Measurements from ENCODE around the gene S100A5.

The S100A5 gene

DNA sequence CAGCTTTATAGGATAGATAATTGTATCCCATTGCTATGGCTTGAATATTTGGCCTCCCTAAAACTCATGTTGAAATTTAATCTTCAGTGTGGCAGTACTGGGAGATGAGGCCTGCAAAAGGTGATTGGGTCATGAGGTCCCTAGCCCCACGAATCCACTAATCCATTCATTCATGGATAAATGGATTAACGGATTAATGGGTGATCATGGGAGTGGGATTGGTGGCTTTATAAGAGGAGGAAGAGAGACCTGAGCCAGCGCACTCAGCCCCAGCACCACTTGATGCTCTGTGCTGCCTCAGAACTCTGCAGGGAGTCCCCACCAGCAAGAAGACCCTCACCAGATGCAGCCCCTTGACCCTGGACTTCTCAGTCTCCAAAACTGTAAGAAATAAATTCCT is 37.0 kb downstream of the S100A5 start:
- no peak for DNase-seq

DNA sequence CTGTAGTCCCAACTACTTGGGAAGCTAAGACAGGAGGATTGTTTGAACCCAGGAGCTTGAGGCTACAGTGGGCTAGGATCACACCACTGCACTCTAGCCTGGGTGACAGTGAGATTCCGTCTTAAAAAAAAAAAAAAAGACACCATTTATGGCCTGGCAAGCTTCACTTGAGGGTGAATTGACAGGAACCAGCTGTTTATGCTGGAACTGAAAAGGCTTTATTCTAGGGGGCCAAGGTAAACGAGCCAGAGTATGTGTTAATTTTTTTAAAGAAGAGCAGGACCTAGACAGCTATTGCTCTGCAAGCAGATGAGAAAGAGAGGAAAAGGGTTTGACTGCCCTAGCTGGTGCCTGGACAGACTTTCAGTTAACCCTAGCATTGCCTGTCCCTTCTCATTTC is 42.0 kb downstream of the S100A5 start:
- DNase-seq = no peak

DNA sequence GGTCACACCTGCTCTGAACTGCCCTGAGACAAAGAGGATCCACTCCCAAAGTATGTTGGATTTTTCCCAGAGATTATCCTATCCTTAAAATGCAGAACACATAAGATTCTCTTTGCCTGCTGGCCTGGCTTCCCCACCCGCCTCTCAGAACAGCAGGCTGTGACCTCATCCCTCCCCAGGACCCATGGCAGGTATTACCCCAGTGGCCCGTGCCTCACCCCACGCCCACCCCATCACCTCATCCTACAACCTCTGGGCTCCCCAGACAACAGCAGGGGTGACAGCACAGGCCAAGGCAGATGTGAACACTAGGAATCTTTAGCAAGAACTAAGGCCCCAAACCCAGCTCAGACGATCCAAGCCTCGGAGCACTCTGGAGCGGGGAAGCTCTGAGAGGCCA is 45.2 kb downstream of the S100A5 start:
- DNase-seq = no peak

DNA sequence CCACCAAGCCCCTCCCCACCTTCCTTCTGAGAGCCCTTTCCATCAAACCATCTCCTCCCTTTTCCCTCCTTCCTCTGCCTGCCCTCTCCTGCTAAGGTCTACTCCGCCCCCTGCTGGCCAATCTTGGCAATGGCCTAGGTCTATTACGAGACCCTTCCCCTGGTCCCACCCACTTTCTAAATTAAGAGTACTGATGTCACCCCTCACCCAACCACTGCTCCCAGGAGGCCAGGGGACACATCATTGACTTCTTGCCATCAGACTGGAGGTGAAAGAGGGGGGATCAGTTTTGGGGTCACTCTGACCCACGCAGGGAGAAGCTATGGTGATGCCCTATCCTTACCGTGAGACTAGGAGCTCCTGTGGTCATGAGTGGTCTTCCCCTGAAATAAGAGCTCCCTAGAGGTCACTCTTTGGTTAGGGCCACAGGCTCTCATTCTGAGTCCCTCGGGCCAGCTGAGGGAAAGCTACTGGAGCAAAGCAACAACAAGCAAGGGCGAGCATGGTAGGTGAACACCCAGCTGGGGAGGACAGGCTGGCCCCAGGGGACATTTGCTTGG is 45.7 kb downstream of the S100A5 start:
- peak; percentile 77 for DNase-seq

DNA sequence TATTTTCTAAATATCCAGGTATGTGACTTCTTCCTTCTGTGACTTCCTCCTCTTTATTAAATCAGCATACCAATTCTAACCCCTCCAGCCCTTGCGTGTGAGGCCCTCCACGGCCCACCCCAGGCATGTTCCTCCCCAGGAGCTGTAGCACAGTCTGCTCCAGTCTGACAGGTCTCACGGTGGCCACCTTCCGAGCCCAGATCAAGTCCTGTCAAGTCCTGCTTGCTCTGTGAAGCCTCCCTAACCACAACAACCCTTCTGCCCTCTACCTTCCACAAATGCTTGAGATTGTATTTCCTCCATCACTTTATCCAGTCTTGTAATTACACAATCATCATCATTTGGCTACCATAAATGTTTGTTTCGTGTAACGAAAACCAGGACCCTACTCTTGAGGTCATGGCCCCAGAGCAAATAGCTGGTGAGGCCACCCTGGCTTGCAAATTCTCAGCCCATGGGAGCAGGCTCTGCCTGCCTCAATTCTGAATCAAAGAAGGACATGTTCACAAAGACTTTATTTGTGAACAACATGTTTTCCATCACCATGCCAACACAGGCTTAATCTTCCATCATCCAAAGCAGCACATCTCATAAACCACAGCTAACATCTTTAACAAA is 47.3 kb downstream of the S100A5 start:
- no peak for DNase-seq

DNA sequence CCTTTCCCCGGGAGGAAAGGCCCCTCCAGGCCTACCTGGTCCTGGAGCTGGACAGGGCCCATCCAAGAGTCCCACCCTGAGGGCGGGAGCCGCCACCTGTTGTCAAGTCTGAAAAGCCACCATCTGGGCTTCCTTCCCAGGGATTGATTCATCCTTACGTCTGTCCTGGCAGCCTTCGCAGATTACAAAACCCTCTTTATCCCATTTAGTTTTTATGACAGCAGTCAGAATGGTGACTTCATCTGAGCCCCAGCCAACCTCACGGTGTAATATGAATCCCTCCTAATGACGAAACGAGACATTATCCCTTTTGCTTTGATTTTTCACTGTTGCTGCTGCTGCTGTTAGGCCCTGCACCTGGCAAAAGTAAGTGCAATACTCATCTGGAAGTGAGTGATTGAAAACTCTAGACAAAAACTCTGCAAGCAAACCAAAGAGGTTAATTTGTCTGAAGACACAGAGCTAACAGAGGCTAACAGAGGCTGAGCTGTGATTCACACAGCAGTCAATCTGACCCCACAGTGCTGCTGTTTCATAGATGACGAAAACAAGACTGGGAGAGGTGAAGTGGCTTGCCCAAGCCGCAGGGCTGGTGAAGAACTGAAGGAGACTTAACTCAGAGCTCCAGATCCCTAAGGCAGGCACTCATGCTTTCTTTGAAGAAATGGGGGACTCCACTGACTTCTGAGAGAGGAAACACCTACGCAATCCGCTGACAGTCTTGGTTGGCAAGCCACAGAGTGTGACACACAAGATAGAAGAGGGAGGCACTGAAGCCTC is 50.3 kb downstream of the S100A5 start:
- peak; percentile 19 for DNase-seq

DNA sequence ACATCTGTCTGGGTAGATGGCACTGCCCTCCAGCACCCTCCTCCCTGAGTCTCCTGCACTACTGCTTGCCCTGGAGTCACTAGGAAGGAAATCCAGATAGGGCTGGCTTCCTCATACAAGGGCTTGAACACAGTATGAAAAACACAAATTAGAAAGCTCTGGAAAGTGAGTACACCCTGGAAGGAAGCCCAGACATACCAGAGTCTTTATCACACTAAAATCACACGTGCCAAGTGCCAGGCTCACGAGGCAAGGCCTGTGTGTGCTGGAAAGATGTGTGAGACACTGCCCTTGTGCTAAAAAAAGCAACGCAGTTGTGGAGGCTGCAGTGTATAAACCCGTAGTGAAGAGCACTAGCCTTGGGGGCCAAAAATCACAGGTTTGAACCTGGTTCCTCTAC is 52.0 kb downstream of the S100A5 start:
- no peak for DNase-seq

DNA sequence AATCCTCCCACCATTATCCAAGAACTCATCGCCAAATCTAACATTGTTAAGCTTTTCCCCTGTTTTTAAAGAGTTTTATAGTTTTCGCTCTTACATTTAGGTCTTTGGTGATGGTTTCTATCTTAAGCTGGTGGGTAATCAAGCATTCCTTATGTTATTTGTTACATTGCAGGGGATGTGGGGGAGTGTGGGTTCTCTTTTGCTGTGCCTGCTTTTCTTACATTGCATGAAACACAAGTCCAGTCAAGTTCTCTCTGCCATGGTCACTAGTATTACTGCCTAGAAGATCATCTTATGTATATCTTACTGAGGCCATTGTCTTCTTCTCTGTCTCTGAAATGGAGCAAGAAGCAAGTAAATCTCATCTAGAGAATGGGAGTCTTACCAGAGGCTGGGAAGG is 53.0 kb downstream of the S100A5 start:
- DNase-seq = no peak

Measured in stimulated activated CD4-positive, alpha-beta T cell treated with anti-CD3 and anti-CD28 coated beads, Interleukin-1b, Interleukin-23, amount 100 ng/mL, for 48 hours (primary cell).